Ishikawa (cell line): Measurements from ENCODE around the gene MMP10.

Experiments
- CEBPB ChIP-seq: IDR thresholded peaks from 2 replicates; pipeline ENCODE4 v1.6.1; 2012
- CREB1 ChIP-seq: IDR thresholded peaks from 2 replicates; pipeline ENCODE4 v1.6.1; 2012; ENCODE audit warnings: low read depth
- EGR1 ChIP-seq: IDR thresholded peaks from 2 replicates; pipeline ENCODE4 v1.6.1; 2012
- EP300 ChIP-seq: IDR thresholded peaks from 2 replicates; pipeline ENCODE4 v1.6.1; 2012; ENCODE audit warnings: borderline replicate concordance
- FOXM1 ChIP-seq: IDR thresholded peaks from 2 replicates; pipeline ENCODE4 v1.6.1; 2012; ENCODE audit warnings: low read depth, borderline replicate concordance
- MAX ChIP-seq: IDR thresholded peaks from 2 replicates; pipeline ENCODE4 v1.6.1; 2012
- NFIC ChIP-seq: IDR thresholded peaks from 2 replicates; pipeline ENCODE4 v1.6.1; 2012
- RAD21 ChIP-seq: IDR thresholded peaks from 2 replicates; pipeline ENCODE4 v1.6.1; 2012; ENCODE audit warnings: low read depth
- TAF1 ChIP-seq: IDR thresholded peaks from 2 replicates; pipeline ENCODE4 v1.6.1; 2012; ENCODE audit warnings: low read depth, mild to moderate bottlenecking
- TCF12 ChIP-seq: IDR thresholded peaks from 2 replicates; pipeline ENCODE4 v1.6.1; 2012; ENCODE audit warnings: low read depth
- TEAD4 ChIP-seq: IDR thresholded peaks from 2 replicates; pipeline ENCODE4 v1.6.1; 2012
- YY1 ChIP-seq: IDR thresholded peaks from 2 replicates; pipeline ENCODE4 v1.6.1; 2012; ENCODE audit warnings: low read depth
- ZBTB7A ChIP-seq: IDR thresholded peaks from 2 replicates; pipeline ENCODE4 v1.6.1; 2012; ENCODE audit warnings: low read depth
- TF ChIP-seq, protein P1 (sequence below): IDR thresholded peaks from 2 replicates; pipeline ENCODE4 v1.6.1; 2012
- TF ChIP-seq, protein P2 (sequence below): IDR thresholded peaks from 2 replicates; pipeline ENCODE4 v1.6.1; 2012; ENCODE audit warnings: low read depth, mild to moderate bottlenecking

Gene MMP10

DNA sequence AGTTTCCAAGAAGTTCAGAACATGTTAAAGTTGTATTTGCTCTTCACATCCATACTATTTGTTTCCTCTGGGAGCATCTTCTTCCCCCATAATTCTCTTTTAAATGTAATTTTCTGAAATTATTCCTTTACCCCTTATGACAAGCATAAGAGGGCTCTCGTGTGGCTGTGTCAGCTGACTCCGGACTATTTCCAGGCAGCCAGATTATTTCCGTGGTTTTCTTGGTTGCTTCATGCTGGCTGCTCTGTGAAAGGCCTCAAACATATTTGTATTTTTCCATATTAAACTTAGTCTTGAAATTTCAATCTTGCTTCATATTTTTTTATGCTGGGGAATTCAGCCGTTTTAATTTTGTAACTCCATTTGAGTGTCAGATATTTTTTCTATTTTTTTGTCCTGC, 20.3 kb upstream of the MMP10 start:
- TF ChIP-seq EP300 (no peak), CEBPB (no peak), TEAD4 (no peak), YY1 (no peak), NFIC (no peak), TAF1 (no peak), EGR1 (no peak), CREB1 (no peak), FOXM1 (no peak), TCF12 (no peak), MAX (no peak), ZBTB7A (no peak), RAD21 (no peak)
- TF ChIP-seq, protein P1, sequence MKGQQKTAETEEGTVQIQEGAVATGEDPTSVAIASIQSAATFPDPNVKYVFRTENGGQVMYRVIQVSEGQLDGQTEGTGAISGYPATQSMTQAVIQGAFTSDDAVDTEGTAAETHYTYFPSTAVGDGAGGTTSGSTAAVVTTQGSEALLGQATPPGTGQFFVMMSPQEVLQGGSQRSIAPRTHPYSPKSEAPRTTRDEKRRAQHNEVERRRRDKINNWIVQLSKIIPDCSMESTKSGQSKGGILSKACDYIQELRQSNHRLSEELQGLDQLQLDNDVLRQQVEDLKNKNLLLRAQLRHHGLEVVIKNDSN: no peak
- TF ChIP-seq, protein P2, sequence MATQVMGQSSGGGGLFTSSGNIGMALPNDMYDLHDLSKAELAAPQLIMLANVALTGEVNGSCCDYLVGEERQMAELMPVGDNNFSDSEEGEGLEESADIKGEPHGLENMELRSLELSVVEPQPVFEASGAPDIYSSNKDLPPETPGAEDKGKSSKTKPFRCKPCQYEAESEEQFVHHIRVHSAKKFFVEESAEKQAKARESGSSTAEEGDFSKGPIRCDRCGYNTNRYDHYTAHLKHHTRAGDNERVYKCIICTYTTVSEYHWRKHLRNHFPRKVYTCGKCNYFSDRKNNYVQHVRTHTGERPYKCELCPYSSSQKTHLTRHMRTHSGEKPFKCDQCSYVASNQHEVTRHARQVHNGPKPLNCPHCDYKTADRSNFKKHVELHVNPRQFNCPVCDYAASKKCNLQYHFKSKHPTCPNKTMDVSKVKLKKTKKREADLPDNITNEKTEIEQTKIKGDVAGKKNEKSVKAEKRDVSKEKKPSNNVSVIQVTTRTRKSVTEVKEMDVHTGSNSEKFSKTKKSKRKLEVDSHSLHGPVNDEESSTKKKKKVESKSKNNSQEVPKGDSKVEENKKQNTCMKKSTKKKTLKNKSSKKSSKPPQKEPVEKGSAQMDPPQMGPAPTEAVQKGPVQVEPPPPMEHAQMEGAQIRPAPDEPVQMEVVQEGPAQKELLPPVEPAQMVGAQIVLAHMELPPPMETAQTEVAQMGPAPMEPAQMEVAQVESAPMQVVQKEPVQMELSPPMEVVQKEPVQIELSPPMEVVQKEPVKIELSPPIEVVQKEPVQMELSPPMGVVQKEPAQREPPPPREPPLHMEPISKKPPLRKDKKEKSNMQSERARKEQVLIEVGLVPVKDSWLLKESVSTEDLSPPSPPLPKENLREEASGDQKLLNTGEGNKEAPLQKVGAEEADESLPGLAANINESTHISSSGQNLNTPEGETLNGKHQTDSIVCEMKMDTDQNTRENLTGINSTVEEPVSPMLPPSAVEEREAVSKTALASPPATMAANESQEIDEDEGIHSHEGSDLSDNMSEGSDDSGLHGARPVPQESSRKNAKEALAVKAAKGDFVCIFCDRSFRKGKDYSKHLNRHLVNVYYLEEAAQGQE: no peak

- TF ChIP-seq YY1 (no peak), FOXM1 (no peak), TCF12 (no peak), CREB1 (no peak), TAF1 (no peak), MAX (no peak), CEBPB (no peak)
- TF ChIP-seq, protein P1: no peak
- TF ChIP-seq, protein P2: no peak
Measured at GRCh38 chr11:102799681-102800340, 19.4 kb upstream of the MMP10 start.

GRCh38 chr11:102798012-102798746, 17.8 kb upstream of the MMP10 start, which contains the start of gene MMP1:
Gene MMP1 (minus strand): TSS chr11:102798160. CDS start chr11:102798092, 68 bp downstream.
- TF ChIP-seq YY1: no peak
- no peak for TF ChIP-seq CREB1
- TF ChIP-seq FOXM1: no peak
- TF ChIP-seq EGR1: no peak
- TF ChIP-seq RAD21: no peak

DNA sequence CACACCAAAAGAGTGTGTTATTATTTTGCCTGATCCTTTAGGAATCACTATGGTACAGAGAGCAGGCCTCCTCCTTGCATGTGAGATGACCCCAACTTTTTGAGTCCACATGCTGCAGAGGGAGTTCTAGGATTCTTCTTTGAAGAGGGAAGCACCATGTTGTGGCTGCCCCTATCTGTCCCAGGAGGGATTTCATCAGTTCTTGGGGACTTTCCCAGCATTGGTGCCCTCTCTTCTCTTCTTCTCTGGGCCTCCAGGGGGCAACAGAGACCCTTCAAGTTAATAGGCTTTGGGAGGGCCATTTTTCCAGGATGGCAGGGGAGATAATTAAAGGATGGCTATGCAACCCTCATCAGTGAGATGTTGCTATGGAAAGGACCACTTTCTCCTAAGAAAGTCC, 14.0 kb upstream of the MMP10 start:
- TF ChIP-seq ZBTB7A (no peak), RAD21 (peak; percentile 25; the same call in 1 of the 2 replicates)

- TF ChIP-seq YY1 (no peak), NFIC (no peak), TAF1 (no peak), EGR1 (no peak), EP300 (no peak), CEBPB (no peak), MAX (no peak), CREB1 (no peak), RAD21 (no peak), FOXM1 (no peak), TEAD4 (no peak), TCF12 (no peak), ZBTB7A (no peak)
- TF ChIP-seq, protein P2: no peak
- TF ChIP-seq, protein P1: no peak
Measured at GRCh38 chr11:102793677-102794290, 13.4 kb upstream of the MMP10 start.
